H1 (cell line): ENCODE results near the gene UBA3. TPM values are rescaled to one million over a fixed set of nuclear protein-coding genes. Genes with fewer than 3 reads are reported as not detected.

Source experiments
- CTCF ChIA-PET: fragments of 300-600 bp; sonication (Branson Sonifier 250); formaldehyde crosslinking; loops from one replicate; lab custom pipeline; 2021; ENCODE audit not compliant: partially characterized antibody; lab: Charles Lee
- POLR2A ChIA-PET: fragments of 300-600 bp; sonication (Branson Sonifier 250); formaldehyde crosslinking; loops from one replicate; lab custom pipeline; 2021; ENCODE audit warnings: inconsistent platforms; ENCODE audit not compliant: partially characterized antibody; lab: Charles Lee
- DNase-seq, 2 experiments: peaks; one replicate each; pipeline versions ENCODE4 v3.0.0 to v3.0.0-alpha.2; 2010 to 2022; ENCODE audit warnings: low spot score in 2 of 2, low read depth in 1 of 2, mixed read lengths in 1 of 2
- FAIRE-seq: peaks from 2 replicates; lab custom pipeline; 2011; peaks lifted over from hg19 to GRCh38; lab: Jason Lieb, UNC
- H2AFZ ChIP-seq: 2 replicates; pipeline ENCODE4 v1.8.1; 2012; ENCODE audit warnings: low read length, inconsistent platforms
- H2AK5ac ChIP-seq: 2 replicates; pipeline ENCODE4 v1.6.1; 2013; ENCODE audit warnings: low read depth, low read length
- H2BK120ac ChIP-seq: replicated peaks from 2 replicates; pipeline ENCODE3; 2013; ENCODE audit warnings: low read depth, low read length, inconsistent platforms
- H2BK12ac ChIP-seq: 2 replicates; pipeline ENCODE4 v1.6.1; 2013; ENCODE audit warnings: low read depth, low read length
- H2BK15ac ChIP-seq: 2 replicates; pipeline ENCODE4 v1.6.1; 2013; ENCODE audit warnings: low read length
- H2BK20ac ChIP-seq: 2 replicates; pipeline ENCODE4 v1.6.1; 2013; ENCODE audit warnings: low read length
- H2BK5ac ChIP-seq: 2 replicates; pipeline ENCODE4 v1.6.1; 2013; ENCODE audit warnings: low read depth, low read length
- H3K14ac ChIP-seq: 2 replicates; pipeline ENCODE4 v1.6.1; 2013; ENCODE audit warnings: inconsistent platforms; ENCODE audit not compliant: insufficient read length
- H3K18ac ChIP-seq: 2 replicates; pipeline ENCODE4 v1.6.1; 2013; ENCODE audit warnings: low read length; ENCODE audit errors: extremely low read depth
- H3K23ac ChIP-seq: 2 replicates; pipeline ENCODE4 v1.6.1; 2013; ENCODE audit warnings: inconsistent platforms; ENCODE audit not compliant: insufficient read length
- H3K23me2 ChIP-seq: 2 replicates; pipeline ENCODE4 v1.6.1; 2013; ENCODE audit warnings: low read depth, low read length
- H3K27ac ChIP-seq: 2 replicates; pipeline ENCODE4 v1.6.1; 2011; ENCODE audit warnings: low read depth, low read length, inconsistent platforms
- H3K27me3 ChIP-seq, 4 experiments: replicated peaks in 1 of 4; 1 replicate in 1 of 4; 2 replicates in 3 of 4; pipeline versions ENCODE4 v1.6.1 to v1.8.1; 2011 to 2013; ENCODE audit warnings: low read length in 3 of 4, mild to moderate bottlenecking in 3 of 4, inconsistent platforms in 2 of 4, mixed read lengths in 2 of 4, moderate library complexity in 1 of 4; ENCODE audit not compliant: control insufficient read depth in 3 of 4, insufficient read depth in 3 of 4; ENCODE audit errors: extremely low read depth in 1 of 4
- H3K36me3 ChIP-seq, 4 experiments: 2 replicates each; pipeline versions ENCODE4 v1.6.1 to v1.8.1; 2011 to 2013; ENCODE audit warnings: mild to moderate bottlenecking in 4 of 4, low read length in 3 of 4, moderate library complexity in 2 of 4, control low read depth in 1 of 4, inconsistent platforms in 1 of 4; ENCODE audit not compliant: insufficient read depth in 4 of 4, control insufficient read depth in 2 of 4
- H3K4ac ChIP-seq: replicated peaks from 2 replicates; pipeline ENCODE3; 2013; ENCODE audit warnings: low read length, low read depth, mixed read lengths, inconsistent platforms; ENCODE audit not compliant: insufficient read length
- H3K4me1 ChIP-seq, 4 experiments: replicated peaks in 1 of 4; 1 replicate in 1 of 4; 2 replicates in 3 of 4; pipeline versions ENCODE4 v1.6.1 to v1.8.1; 2011 to 2013; ENCODE audit warnings: low read length in 3 of 4, inconsistent platforms in 2 of 4, mixed read lengths in 1 of 4; ENCODE audit not compliant: insufficient read depth in 4 of 4, control insufficient read depth in 3 of 4
- H3K4me2 ChIP-seq, 2 experiments: 2 replicates each; pipeline versions ENCODE4 v1.6.1 to v1.8.1; 2011 to 2013; ENCODE audit warnings: low read depth in 2 of 2, low read length in 2 of 2, control low read depth in 1 of 2, inconsistent platforms in 1 of 2, mild to moderate bottlenecking in 1 of 2; ENCODE audit not compliant: insufficient read depth in 1 of 2
- H3K4me3 ChIP-seq, 4 experiments: fragments of 200-600, 300-600 bp in 1 of 4; sonication (generic), shearing (Covaris generic), sonication (Bioruptor Twin) in 1 of 4; 2 replicates each; pipeline versions ENCODE4 v1.5.1 to v1.8.1; 2011 to 2016; ENCODE audit warnings: low read length in 4 of 4, low read depth in 3 of 4, control low read depth in 2 of 4, inconsistent platforms in 2 of 4, mild to moderate bottlenecking in 2 of 4, mixed read lengths in 1 of 4, moderate library complexity in 1 of 4; ENCODE audit not compliant: insufficient read depth in 2 of 4; ENCODE audit errors: extremely low read depth in 1 of 4
- H3K56ac ChIP-seq: replicated peaks from 2 replicates; pipeline ENCODE3; 2013; ENCODE audit warnings: low read depth, mild to moderate bottlenecking, mixed read lengths, low read length, inconsistent platforms; ENCODE audit not compliant: insufficient read length
- H3K79me1 ChIP-seq: 2 replicates; pipeline ENCODE4 v1.6.1; 2013; ENCODE audit warnings: low read depth, low read length, control low read depth
- H3K79me2 ChIP-seq, 2 experiments: 2 replicates each; pipeline versions ENCODE4 v1.6.1 to v1.8.1; 2012 to 2013; ENCODE audit warnings: low read length in 2 of 2, mild to moderate bottlenecking in 2 of 2, inconsistent platforms in 1 of 2; ENCODE audit not compliant: insufficient read depth in 2 of 2, control insufficient read depth in 1 of 2
- H3K9ac ChIP-seq, 4 experiments: replicated peaks in 1 of 4; 1 replicate in 1 of 4; 2 replicates in 3 of 4; pipeline versions ENCODE4 v1.6.1 to v1.8.1; 2011 to 2013; ENCODE audit warnings: low read depth in 3 of 4, low read length in 3 of 4, control low read depth in 2 of 4, mild to moderate bottlenecking in 2 of 4, moderate library complexity in 2 of 4, inconsistent platforms in 1 of 4; ENCODE audit errors: extremely low read depth in 1 of 4
- H3K9me3 ChIP-seq, 2 experiments: 2 replicates each; pipeline versions ENCODE4 v1.6.1 to v1.8.1; 2012 to 2013; ENCODE audit warnings: mild to moderate bottlenecking in 2 of 2, moderate library complexity in 2 of 2, control low read depth in 1 of 2, inconsistent platforms in 1 of 2, low read depth in 1 of 2, low read length in 1 of 2, mixed read lengths in 1 of 2; ENCODE audit not compliant: insufficient read depth in 2 of 2
- H4K20me1 ChIP-seq, 2 experiments: replicated peaks in 1 of 2; 2 replicates each; pipeline versions ENCODE3 to v1.8.1; 2011 to 2013; ENCODE audit warnings: inconsistent platforms in 2 of 2, low read length in 2 of 2, mild to moderate bottlenecking in 1 of 2; ENCODE audit not compliant: insufficient read depth in 2 of 2, control insufficient read depth in 1 of 2
- H4K5ac ChIP-seq: 2 replicates; pipeline ENCODE4 v1.6.1; 2013; ENCODE audit warnings: low read length, low read depth, mixed read lengths, inconsistent platforms; ENCODE audit not compliant: insufficient read length
- H4K8ac ChIP-seq: 2 replicates; pipeline ENCODE4 v1.8.0; 2013; ENCODE audit warnings: mild to moderate bottlenecking, moderate library complexity, low read length, inconsistent platforms; ENCODE audit not compliant: insufficient read depth; ENCODE audit errors: extremely low read depth
- H4K91ac ChIP-seq: replicated peaks from 2 replicates; pipeline ENCODE3; 2013; ENCODE audit warnings: low read length, mixed read lengths, inconsistent platforms; ENCODE audit not compliant: insufficient read length
- BCL11A ChIP-seq, 2 experiments: IDR thresholded peaks; one replicate each; pipeline ENCODE4 v1.6.1; 2011; ENCODE audit warnings: low read depth in 2 of 2, low read length in 2 of 2, mild to moderate bottlenecking in 2 of 2
- CHD1 ChIP-seq: IDR thresholded peaks from 2 replicates; pipeline ENCODE4 v1.6.1; 2012; ENCODE audit warnings: low read depth, low read length, improper control_type of control experiment
- CREB1 ChIP-seq: IDR thresholded peaks from 2 replicates; pipeline ENCODE4 v1.6.1; 2012; ENCODE audit warnings: inconsistent platforms
- GABPA ChIP-seq: IDR thresholded peaks from 2 replicates; pipeline ENCODE4 v1.6.1; 2011; ENCODE audit warnings: mild to moderate bottlenecking, low read length, moderate library complexity, borderline replicate concordance; ENCODE audit not compliant: insufficient read depth
- HDAC2 ChIP-seq, 2 experiments: fragments of 300-600 bp in 1 of 2; sonication (generic) in 1 of 2; IDR thresholded peaks; 2 replicates each; pipeline ENCODE4 v1.6.1; 2011 to 2012; ENCODE audit warnings: low read depth in 2 of 2, low read length in 2 of 2, mild to moderate bottlenecking in 2 of 2, moderate library complexity in 2 of 2, borderline replicate concordance in 1 of 2, inconsistent platforms in 1 of 2
- JUN ChIP-seq: IDR thresholded peaks from 2 replicates; pipeline ENCODE4 v1.6.1; 2011; ENCODE audit warnings: low read depth, mild to moderate bottlenecking, improper control_type of control experiment, low read length
- JUND ChIP-seq: IDR thresholded peaks from 2 replicates; pipeline ENCODE4 v1.6.1; 2011; ENCODE audit warnings: mild to moderate bottlenecking, improper control_type of control experiment, low read length
- KDM5A ChIP-seq: fragments of 200-600 bp; IDR thresholded peaks from 2 replicates; pipeline ENCODE4 v1.7.1; 2012; ENCODE audit warnings: mild to moderate bottlenecking, low read length, inconsistent platforms, mixed read lengths
- NRF1 ChIP-seq: IDR thresholded peaks from 2 replicates; pipeline ENCODE4 v1.6.1; 2011; ENCODE audit warnings: mild to moderate bottlenecking, low read depth, low read length, improper control_type of control experiment
- RBBP5 ChIP-seq: IDR thresholded peaks from 2 replicates; pipeline ENCODE4 v1.7.1; 2012; ENCODE audit warnings: low read depth, mild to moderate bottlenecking, inconsistent platforms, low read length, moderate library complexity, borderline replicate concordance
- RXRA ChIP-seq: IDR thresholded peaks from 2 replicates; pipeline ENCODE4 v1.6.1; 2011; ENCODE audit warnings: low read depth, mild to moderate bottlenecking, low read length, moderate library complexity; ENCODE audit not compliant: insufficient read depth
- SIN3A ChIP-seq, 2 experiments: IDR thresholded peaks in 1 of 2; conservative IDR thresholded peaks in 1 of 2; 2 replicates each; pipeline ENCODE4 v1.6.1; 2011 to 2012; ENCODE audit warnings: low read length in 2 of 2, improper control_type of control experiment in 1 of 2, low read depth in 1 of 2, mild to moderate bottlenecking in 1 of 2
- SIRT6 ChIP-seq: IDR thresholded peaks from one replicate; pipeline ENCODE4 v1.7.1; 2012; ENCODE audit warnings: low read length, inconsistent platforms
- SP2 ChIP-seq: IDR thresholded peaks from 2 replicates; pipeline ENCODE4 v1.6.1; 2012; ENCODE audit warnings: mild to moderate bottlenecking, low read length, inconsistent platforms
- SRF ChIP-seq: IDR thresholded peaks from 2 replicates; pipeline ENCODE4 v1.6.1; 2011; ENCODE audit warnings: mild to moderate bottlenecking, low read depth, low read length, moderate library complexity
- WGBS, 2 experiments: shearing (Covaris generic) in 1 of 2; methylation state at CpG; one replicate each; pipeline versions ENCODE4 v1.1.6 to v1.1.7; 2013 to 2015; ENCODE audit warnings: low lambda C conversion rate in 2 of 2, mixed read lengths in 2 of 2, inconsistent platforms in 1 of 2, low coverage in 1 of 2, missing lambda C conversion rate in 1 of 2; ENCODE audit not compliant: insufficient replicate concordance in 2 of 2, insufficient coverage in 1 of 2, insufficient read length in 1 of 2; ENCODE audit errors: extremely low coverage in 1 of 2, missing lambda C conversion rate in 1 of 2; 5-methylcytosine and 5-hydroxymethylcytosine counted together
- polyA plus RNA-seq, 7 experiments: library from polyadenylated mRNA; depleted of rRNA in 3 of 7; stranded (reverse) in 5 of 7; unstranded in 2 of 7; fragments of >200 nt in 5 of 7; fragments of 200-250 nt in 2 of 7; gene quantifications; 1 replicate in 5 of 7; 2 replicates in 1 of 7; 4 replicates in 1 of 7; pipeline versions ENCODE4 v1.2.1 to v1.2.3, GENCODE V29; 2011 to 2013; ENCODE audit warnings: missing spikeins in 2 of 7, mixed read lengths in 2 of 7
- total RNA-seq: library from RNA; stranded (reverse); fragmentation: NEBNext Ultra II Directional; extraction: Animal tissue kit (Norgen Biotek cat#: 25700); gene quantifications from 2 replicates; pipeline ENCODE4 v1.2.1, GENCODE V29; 2021

UBA3 gene
- total and polyA plus RNA-seq, 2 of the 8 experiments (the other 6 are each of a cell fraction or from before 2014, with no cell fraction given), result 40.8 to 97.8 TPM

- H4K91ac ChIP-seq, result no peak overlapping the region
- ChIA-PET POLR2A (interaction anchor here (1.6 kb wide), 1 partner anchor 10 kb away, joined by 3 read pairs; no protein-coding TSS in a partner anchor), CTCF (interaction anchor here (1.0 kb wide), 1 partner anchor 88 kb away, joined by 3 read pairs; the partner anchor contains the start of gene TAFA4)
- no peak overlapping the region for H4K5ac ChIP-seq
- no peak overlapping the region for H3K4me2 ChIP-seq
- DNase-seq (no peak), FAIRE-seq (no peak)
- H3K14ac ChIP-seq, result no peak overlapping the region
- H2BK5ac ChIP-seq, result no peak overlapping the region
- H4K20me1 ChIP-seq, result no peaks in the 10 kb centered on the region
- no peak overlapping the region for H3K27ac ChIP-seq
- no peaks in the 10 kb centered on the region for H3K9me3 ChIP-seq
- no peak overlapping the region for H4K8ac ChIP-seq
- 76% methylated on average over 4 of the region's 4 CpGs; no CpG with 5 or more reads in 1 of the 2 experiments for WGBS, 2 experiments
- H2BK120ac ChIP-seq, result no peak overlapping the region
- no peak overlapping the region for H3K9ac ChIP-seq
- no peak overlapping the region for H2BK15ac ChIP-seq
- no peaks in the 10 kb centered on the region for H3K79me1 ChIP-seq
- H3K4ac ChIP-seq, result no peak overlapping the region
- no peak overlapping the region for H3K18ac ChIP-seq
- no peak overlapping the region for H2BK20ac ChIP-seq
- H3K4me1 ChIP-seq, result no peaks in the 10 kb centered on the region
- no peak overlapping the region for H2BK12ac ChIP-seq
- H3K79me2 ChIP-seq, result no peaks in the 10 kb centered on the region
- H3K36me3 ChIP-seq, result peaks cover 3 to 27% (median 8%) of the 10 kb centered on the region in 4 experiments; a peak in 7 of 8 replicates
- no peak overlapping the region for H2AK5ac ChIP-seq
- H3K27me3 ChIP-seq, result no peaks in the 10 kb centered on the region
- no peak overlapping the region for H2AFZ ChIP-seq
- no peak overlapping the region for H3K23ac ChIP-seq
- no peak overlapping the region for H3K56ac ChIP-seq
- H3K23me2 ChIP-seq, result no peaks in the 10 kb centered on the region; the same call in 1 of the 2 replicates
- H3K4me3 ChIP-seq, result no peak overlapping the region
- TF ChIP-seq BCL11A (IDR thresholded peaks at IDR 0.05; ENCODE audit: low read depth in 2 of 2, low read length in 2 of 2), result no peak
- no peak for TF ChIP-seq SRF
- no peak for TF ChIP-seq KDM5A
- TF ChIP-seq SIN3A (conservative IDR thresholded peaks at IDR 0.05 in 1 of 2, IDR thresholded peaks at IDR 0.05 in 1 of 2; ENCODE audit: low read depth in 1 of 2, low read length in 2 of 2), result no peak
- TF ChIP-seq RXRA, result no peak
- TF ChIP-seq SIRT6, result no peak
- no peak for TF ChIP-seq CHD1
- TF ChIP-seq HDAC2 (IDR thresholded peaks at IDR 0.05; ENCODE audit: borderline replicate concordance in 1 of 2, low read depth in 2 of 2, low read length in 2 of 2), result no peak
- no peak for TF ChIP-seq CREB1
- no peak for TF ChIP-seq GABPA
- no peak for TF ChIP-seq JUN
- no peak for TF ChIP-seq NRF1
- TF ChIP-seq RBBP5, result no peak
- no peak for TF ChIP-seq JUND
- TF ChIP-seq SP2, result no peak
These were observed 59.3 kb downstream of the UBA3 start for GRCh38 chr3:69020857-69021256.
